ENCODE data around the gene PRDX5. TPM values are rescaled to one million over a fixed set of nuclear protein-coding genes. Genes with fewer than 3 reads are reported as not detected.
"Not testable (repeated sequence)": the region's sequence is repeated elsewhere in the genome, so short reads cannot be mapped to it uniquely, and the experiment has no call there.

Gene PRDX5
- total RNA-seq, 4 donors from 2014 or later = 97.1 to 156 (median 113) TPM

DNA sequence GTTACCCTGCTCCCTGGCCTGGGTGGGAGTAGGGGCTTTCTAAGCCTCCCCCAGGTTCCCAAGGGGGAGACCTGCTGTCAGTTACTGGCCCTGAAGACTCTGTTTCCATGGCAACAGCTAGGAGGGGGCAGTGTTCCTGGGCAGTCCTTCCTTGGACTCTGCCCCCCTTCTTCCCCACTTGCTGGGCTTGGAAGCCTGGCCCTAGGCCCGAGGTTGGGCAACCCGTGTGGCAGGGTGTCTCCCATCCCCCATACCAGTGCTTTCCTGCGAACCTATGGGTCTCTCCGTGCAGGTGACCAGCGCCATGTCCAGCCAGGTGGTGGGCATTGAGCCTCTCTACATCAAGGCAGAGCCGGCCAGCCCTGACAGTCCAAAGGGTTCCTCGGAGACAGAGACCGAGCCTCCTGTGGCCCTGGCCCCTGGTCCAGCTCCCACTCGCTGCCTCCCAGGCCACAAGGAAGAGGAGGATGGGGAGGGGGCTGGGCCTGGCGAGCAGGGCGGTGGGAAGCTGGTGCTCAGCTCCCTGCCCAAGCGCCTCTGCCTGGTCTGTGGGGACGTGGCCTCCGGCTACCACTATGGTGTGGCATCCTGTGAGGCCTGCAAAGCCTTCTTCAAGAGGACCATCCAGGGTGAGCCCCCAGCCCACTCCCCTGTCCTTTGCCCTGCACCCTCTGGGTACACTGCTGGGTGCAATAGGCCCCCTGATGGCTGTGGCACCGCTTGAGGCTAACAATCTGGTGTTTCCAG, 10.9 kb upstream of the PRDX5 start:
- Histone ChIP-seq H3K36me3 (no peaks in the 10 kb centered on the region), H3K9me3 (no peaks in the 10 kb centered on the region), H3K27ac (peak overlapping the region; percentile 55 to 92), H3K27me3 (no peaks in the 10 kb centered on the region), H3K4me1 (peaks cover 0 to 12% of the 10 kb centered on the region in 2 donors), H3K4me3 (no peak overlapping the region)
- TF ChIP-seq, protein P1, sequence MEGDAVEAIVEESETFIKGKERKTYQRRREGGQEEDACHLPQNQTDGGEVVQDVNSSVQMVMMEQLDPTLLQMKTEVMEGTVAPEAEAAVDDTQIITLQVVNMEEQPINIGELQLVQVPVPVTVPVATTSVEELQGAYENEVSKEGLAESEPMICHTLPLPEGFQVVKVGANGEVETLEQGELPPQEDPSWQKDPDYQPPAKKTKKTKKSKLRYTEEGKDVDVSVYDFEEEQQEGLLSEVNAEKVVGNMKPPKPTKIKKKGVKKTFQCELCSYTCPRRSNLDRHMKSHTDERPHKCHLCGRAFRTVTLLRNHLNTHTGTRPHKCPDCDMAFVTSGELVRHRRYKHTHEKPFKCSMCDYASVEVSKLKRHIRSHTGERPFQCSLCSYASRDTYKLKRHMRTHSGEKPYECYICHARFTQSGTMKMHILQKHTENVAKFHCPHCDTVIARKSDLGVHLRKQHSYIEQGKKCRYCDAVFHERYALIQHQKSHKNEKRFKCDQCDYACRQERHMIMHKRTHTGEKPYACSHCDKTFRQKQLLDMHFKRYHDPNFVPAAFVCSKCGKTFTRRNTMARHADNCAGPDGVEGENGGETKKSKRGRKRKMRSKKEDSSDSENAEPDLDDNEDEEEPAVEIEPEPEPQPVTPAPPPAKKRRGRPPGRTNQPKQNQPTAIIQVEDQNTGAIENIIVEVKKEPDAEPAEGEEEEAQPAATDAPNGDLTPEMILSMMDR (IDR thresholded peaks at IDR 0.05) = no peak
- no peak for TF ChIP-seq POLR2A (IDR thresholded peaks at IDR 0.05)
- intact Hi-C loops (cut with DNase I; ENCODE audit: low total_unique reads) = no loop called here
- no peak for DNase-seq

DNA sequence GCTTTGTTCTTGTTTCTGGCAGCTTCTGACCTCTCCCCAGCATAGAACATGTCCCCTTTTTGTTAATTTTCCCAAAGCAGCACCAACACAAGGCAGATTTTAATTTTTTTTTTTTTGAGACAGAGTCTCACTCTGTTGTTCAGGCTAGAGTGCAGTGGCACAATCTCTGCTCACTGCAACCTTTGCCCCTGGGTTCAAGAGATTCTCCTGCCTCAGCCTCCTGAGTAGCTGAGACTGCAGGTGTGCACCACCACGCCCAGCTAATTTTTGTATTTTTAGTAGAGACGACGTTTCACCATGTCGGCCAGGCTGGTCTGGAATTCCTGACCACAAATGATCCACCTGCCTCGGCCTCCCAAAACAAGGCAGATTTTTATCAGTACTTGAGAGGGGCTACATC, 10.1 kb upstream of the PRDX5 start:
- H3K36me3 ChIP-seq; H3K4me3 ChIP-seq; DNase-seq; H3K9me3 ChIP-seq; H3K27ac ChIP-seq; intact Hi-C loops (cut with DNase I; ENCODE audit: low total_unique reads); H3K27me3 ChIP-seq: not testable (repeated sequence)
- peaks cover 0 to 12% of the 10 kb centered on the region in 2 donors for H3K4me1 ChIP-seq

DNA sequence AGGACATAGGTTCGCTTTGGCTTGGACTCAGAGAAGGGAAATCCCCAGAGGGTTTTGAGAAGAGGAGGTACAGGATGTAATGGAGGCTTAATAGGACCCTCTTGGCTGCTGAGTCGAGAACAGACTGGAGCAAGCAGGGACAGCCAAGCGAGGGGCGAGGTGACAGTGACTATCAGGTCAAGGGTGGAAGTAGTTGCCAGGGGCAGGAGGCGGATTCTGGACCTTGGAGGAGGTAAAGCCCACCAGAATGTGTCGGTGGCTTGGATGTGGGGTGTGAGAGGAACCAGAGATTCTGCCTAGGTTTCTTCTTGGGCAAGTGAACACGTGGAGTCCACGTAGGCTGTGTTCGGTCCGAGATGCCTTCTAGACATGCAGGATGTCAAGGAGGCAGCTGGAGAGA, 5.0 kb upstream of the PRDX5 start:
- TF ChIP-seq POLR2A (IDR thresholded peaks at IDR 0.05) = no peak
- TF ChIP-seq, protein P1 (IDR thresholded peaks at IDR 0.05) = no peak
- H3K27ac ChIP-seq = no peak overlapping the region
- DNase-seq = no peak
- H3K9me3 ChIP-seq = no peaks in the 10 kb centered on the region
- H3K27me3 ChIP-seq = no peaks in the 10 kb centered on the region
- H3K4me3 ChIP-seq = no peak overlapping the region
- H3K36me3 ChIP-seq = no peaks in the 10 kb centered on the region
- intact Hi-C loops (cut with DNase I; ENCODE audit: low total_unique reads) = no loop called here
- no peaks in the 10 kb centered on the region for H3K4me1 ChIP-seq

DNA sequence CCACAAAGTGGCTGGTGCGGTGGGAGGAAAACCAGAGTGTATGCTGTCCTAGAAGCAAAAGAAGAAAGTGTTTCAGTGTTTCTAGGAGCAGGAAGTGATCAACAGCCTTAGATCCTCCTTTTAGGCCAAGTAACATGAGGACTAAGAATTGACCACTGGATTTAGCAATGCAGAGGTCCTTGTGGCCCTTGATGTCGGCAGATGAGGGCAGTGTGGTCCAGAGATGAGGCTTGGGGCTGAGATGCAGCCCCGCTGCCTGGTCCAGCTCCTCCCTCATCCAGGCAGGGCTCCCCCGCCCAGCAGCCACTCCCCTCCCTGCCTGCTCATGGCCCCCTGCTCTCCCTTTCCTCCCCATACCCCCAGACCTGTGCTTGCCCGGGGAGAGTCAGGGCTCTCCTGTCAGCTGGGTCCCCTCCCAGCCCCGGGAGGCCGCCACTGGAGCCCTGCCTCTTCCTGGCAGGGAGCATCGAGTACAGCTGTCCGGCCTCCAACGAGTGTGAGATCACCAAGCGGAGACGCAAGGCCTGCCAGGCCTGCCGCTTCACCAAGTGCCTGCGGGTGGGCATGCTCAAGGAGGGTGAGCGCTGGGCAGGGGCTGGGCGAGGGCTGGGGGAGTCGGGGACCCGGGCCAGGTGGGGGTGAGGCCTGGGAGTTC, 4.3 kb upstream of the PRDX5 start:
- Histone ChIP-seq H3K27me3 (no peaks in the 10 kb centered on the region), H3K4me3 (no peak overlapping the region), H3K9me3 (no peaks in the 10 kb centered on the region), H3K36me3 (no peaks in the 10 kb centered on the region), H3K4me1 (no peaks in the 10 kb centered on the region), H3K27ac (peak overlapping the region; percentile 37 to 47)
- intact Hi-C loops (cut with DNase I; ENCODE audit: low total_unique reads) = no loop called here
- no peak for TF ChIP-seq POLR2A (IDR thresholded peaks at IDR 0.05)
- TF ChIP-seq, protein P1 (IDR thresholded peaks at IDR 0.05) = no peak
- no peak for DNase-seq

DNA sequence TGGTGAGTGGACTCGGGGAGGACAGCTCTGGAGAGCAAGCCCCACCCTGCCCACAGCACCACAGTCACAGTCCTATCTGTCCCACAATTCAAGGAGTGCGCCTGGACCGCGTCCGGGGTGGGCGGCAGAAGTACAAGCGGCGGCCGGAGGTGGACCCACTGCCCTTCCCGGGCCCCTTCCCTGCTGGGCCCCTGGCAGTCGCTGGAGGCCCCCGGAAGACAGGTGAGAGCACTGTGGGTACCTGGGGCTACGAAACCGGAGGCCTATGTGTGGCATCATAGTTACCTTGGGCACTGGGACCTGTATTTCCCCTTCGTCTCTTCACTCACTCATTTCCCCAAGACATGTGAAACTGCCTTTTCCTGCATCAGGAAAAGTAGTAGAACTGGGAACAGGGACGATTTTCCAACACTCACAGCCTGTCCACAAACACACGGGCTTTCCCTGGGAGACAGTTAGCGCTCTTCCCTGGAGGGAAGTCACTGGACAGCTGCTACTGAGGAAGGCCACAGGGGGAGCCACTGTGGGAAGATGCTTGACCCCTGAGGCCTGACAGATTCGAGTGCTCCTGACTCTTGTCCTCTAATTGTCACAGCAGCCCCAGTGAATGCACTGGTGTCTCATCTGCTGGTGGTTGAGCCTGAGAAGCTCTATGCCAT, 3.6 kb upstream of the PRDX5 start:
- no peaks in the 10 kb centered on the region for H3K4me1 ChIP-seq
- no peak overlapping the region for H3K4me3 ChIP-seq
- H3K9me3 ChIP-seq = no peaks in the 10 kb centered on the region

More for the DNA sequence above, 3.6 kb upstream of the PRDX5 start:
- DNase-seq = no peak
- peak overlapping the region; percentile 37 to 47 for H3K27ac ChIP-seq
- no peaks in the 10 kb centered on the region for H3K27me3 ChIP-seq
- intact Hi-C loops (cut with DNase I; ENCODE audit: low total_unique reads) = no loop called here
- H3K36me3 ChIP-seq = no peaks in the 10 kb centered on the region
- TF ChIP-seq, protein P1 (IDR thresholded peaks at IDR 0.05) = no peak
- no peak for TF ChIP-seq POLR2A (IDR thresholded peaks at IDR 0.05)

Measured in uterus (tissue), 4 donors.